HL-60/S4 treated with retinoic acid at 250 ng/mL for 4 days and 3 days (cell line): Measurements from ENCODE around the gene TIAM2.

ENCODE experiments used
- in situ Hi-C: fragments of 300-500 bp; cut with MboI; formaldehyde crosslinking; loops from 2 replicates; pipeline ENCODE4 v1.7.0; 2022; ENCODE audit warnings: low sequenced_read_pairs

TIAM2 gene

DNA sequence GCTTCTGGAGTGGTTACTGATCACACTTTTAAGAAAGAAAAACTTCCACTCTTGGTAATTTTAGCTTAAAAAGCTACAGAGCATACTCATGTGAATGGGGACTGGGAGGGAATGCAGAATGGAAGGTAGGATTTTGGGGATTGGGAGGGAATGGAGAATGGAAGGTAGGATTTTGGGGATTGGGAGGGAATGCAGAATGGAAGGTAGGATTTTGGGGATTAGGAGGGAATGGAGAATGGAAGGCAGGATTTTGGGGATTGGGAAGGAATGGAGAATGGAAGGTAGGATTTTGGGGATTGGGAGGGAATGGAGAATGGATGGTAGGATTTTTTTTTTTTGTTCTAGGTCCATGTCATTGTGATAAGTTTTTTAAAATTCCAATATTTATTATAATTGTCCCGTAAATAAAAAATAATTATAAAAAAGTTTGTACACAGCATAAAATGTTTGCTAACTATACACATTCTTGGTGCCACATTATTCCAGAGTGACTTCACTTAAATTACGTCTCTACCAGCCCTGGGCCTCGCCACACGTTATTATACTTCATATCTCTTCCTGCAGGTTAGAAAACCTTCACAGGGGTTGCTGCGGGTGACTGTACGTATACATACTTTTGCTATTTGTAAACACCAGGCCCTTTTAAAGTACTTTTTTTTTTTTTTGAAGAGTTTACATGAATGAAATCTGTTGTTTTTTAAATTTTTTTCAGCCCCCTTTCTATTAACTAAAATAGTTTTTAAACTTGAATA, 127.3 kb downstream of the TIAM2 start:
- in situ Hi-C loops, result no loop called here

DNA sequence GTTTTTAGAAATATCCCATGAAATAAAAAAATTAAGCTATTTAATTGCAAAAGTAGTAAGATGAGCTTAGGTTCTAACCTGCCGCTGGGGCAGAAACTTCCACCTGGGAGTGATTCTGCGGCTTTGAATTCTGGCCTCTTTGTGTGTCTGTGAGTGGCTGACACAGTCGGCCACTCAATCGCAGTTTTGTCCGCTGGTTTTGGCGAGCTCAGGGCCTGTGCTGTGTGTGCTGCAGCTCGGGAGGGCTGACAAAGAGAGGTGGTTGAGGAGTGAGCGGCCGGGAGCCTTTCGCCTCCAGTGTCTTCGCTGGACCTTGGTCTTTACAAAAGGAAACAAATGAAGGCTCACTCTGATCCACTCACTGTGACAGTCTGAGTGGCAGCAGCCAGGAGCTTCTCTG, 128.4 kb downstream of the TIAM2 start:
- in situ Hi-C loops, result no loop called here

DNA sequence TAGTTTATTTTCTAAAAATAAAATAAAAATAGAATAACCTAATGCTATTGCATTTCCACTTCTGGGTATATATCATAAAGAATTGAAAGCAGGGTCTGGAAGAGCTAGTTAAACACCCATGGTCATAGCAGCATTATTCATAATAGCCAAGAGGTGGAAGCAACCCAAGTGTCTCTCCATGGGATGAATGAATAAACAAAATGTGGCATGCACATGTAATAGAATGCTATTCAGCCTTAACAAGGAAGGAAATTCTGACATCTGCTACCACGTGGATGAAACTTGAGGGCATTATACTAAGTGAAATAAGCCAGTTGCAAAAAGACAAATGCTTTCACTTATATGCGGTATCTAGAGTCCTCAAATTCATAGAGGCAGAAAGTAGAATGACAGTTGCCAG, 130.8 kb downstream of the TIAM2 start:
- in situ Hi-C loops, result no loop called here

DNA sequence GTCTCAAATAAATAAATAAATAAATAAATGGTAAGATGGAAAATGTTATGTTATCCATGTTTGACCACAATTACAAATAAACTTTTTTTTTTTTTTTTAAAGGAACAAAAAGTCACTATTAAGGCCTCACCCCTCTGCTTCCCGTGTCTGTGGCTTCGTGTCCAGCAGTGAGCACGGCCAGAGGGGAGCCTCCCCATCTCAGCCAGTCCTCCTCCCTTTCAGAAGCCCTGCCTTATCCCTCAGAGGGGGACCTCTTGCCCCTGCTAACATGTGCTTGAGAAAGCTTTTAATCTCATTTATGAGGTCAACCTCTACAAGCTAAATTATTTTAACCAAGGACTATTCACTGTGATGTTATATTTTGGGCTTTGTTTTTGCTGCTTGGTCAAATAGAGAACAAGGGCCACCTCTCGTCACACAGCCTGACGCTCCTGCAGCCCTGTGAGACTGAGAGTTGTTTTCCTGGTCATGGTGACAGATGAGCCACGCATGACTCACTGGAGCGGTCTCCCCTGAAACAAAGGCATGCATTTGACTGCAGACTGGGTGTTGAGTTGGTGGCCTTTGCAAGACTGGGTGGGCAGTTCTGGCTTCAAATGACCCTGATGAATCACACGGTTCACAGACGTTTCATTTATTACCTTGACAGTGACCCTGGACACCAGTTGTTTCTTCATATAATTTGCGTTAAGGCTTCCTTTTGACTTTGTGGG, 131.8 kb downstream of the TIAM2 start:
- in situ Hi-C loops, result no loop called here

DNA sequence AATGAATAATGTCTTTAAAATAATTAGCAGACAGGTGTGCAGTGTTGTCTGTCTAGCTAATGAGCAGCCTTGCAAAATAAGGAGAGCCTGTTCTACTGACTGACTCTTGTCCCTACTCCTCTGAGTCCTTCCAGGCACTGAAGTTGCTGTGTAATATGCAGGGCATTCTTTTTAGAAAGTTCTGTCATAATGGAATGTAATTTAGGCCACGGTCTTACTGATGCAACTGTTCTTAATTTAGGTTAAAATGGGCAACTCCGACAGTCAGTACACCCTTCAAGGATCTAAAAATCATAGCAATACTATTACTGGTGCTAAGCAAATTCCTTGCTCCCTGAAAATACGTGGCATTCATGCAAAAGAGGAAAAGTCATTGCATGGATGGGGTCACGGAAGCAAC, 133.9 kb downstream of the TIAM2 start:
- in situ Hi-C loops, result no loop called here

DNA sequence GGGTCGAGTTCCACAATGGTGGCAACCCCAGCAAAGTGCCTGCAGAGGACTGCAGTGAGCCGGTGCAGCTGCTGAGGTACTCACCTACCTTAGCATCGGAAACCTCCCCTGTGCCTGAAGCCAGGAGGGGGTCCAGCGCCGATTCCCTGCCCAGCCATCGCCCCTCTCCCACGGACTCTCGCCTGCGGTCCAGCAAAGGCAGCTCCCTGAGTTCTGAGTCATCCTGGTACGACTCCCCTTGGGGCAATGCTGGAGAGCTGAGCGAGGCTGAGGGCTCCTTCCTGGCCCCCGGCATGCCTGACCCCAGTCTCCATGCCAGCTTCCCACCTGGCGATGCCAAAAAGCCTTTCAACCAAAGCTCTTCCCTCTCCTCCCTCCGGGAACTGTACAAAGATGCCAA, 134.6 kb downstream of the TIAM2 start:
- in situ Hi-C loops, result no loop called here

DNA sequence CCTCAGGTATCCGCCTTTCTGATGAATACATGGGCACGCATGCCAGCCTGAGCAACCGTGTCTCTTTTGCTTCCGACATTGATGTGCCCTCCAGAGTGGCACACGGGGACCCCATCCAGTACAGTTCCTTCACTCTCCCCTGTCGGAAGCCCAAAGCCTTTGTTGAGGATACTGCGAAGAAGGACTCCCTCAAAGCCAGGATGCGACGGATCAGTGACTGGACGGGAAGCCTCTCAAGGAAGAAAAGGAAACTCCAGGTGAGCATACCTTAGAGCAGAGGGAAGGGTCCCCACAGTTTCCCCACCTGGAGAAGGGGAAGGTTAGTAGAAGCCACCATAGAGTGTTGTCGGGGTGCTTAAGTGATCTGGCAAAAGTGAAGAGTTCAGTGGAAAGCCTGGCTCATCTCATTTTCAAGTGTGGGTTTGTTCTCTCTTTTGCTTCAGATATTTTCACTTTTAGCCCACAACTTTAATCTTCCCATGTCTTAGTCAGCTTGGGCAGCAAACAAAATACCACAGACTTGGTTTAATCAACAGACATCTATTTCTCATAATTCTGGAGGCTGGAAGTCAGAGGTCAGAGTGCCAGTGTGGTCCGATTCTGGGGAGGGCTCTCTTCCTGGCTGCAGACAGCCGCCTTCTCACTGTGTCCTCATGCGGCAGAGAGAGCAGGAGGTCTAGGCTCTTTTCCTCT, 135.2 kb downstream of the TIAM2 start:
- in situ Hi-C loops, result no loop called here

DNA sequence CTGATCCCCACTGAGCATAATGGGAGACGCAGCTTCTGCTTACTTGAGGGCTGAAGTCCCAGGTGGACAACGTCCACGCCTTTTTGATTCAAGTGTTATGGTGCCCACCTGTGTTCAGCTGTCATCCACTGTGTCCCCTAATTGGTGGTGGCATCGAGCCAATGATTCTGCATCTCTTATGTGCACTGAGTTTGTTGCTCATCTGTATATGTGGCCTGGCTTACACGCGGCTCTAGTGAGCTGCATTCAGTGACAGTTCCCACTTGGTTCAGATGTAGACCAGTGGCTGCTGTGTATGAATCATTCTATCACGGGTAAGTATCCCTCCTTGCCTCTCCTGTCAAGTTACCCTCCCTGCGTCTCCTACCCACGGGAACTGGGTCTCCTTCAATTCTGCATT, 137.5 kb downstream of the TIAM2 start:
- in situ Hi-C loops, result no loop called here

DNA sequence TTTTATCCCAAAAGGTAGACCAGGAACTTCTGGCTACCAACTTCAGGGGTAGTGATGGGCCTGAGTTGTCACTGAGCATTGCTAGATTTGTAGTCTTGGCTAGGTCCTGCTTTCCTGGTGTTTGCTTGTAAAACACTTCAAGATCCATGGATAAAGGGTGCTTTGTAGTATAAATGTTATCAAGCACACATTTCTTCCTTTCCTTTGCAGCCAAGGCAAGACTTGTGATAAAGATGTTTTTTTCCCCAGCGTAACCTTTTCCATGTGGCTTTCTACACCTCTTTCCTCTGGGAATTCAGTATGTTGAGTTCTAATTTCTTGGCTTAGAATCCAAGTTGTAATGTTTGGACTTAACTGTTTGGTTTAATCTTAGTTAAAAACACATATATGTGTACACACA, 145.9 kb downstream of the TIAM2 start:
- in situ Hi-C loops, result no loop called here

DNA sequence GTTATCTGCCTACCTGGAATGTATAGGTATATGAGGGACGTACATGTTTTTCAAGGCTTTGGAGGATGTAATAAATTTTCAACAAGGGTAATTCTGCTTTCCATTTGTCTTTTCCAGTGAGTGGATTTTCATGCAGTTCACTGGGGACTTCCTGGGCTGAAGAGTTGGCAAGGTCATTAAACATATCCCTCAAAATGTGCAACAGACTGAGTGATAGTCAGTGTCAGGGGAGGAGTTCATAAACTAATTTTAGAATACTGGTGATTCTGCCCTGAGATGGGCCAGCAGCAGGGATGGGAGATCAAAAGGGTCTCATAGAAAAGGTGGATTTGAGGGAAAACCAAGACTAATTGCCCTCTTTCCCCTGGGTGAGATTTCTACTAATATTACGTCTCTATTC, 146.4 kb downstream of the TIAM2 start:
- in situ Hi-C loops, result no loop called here

DNA sequence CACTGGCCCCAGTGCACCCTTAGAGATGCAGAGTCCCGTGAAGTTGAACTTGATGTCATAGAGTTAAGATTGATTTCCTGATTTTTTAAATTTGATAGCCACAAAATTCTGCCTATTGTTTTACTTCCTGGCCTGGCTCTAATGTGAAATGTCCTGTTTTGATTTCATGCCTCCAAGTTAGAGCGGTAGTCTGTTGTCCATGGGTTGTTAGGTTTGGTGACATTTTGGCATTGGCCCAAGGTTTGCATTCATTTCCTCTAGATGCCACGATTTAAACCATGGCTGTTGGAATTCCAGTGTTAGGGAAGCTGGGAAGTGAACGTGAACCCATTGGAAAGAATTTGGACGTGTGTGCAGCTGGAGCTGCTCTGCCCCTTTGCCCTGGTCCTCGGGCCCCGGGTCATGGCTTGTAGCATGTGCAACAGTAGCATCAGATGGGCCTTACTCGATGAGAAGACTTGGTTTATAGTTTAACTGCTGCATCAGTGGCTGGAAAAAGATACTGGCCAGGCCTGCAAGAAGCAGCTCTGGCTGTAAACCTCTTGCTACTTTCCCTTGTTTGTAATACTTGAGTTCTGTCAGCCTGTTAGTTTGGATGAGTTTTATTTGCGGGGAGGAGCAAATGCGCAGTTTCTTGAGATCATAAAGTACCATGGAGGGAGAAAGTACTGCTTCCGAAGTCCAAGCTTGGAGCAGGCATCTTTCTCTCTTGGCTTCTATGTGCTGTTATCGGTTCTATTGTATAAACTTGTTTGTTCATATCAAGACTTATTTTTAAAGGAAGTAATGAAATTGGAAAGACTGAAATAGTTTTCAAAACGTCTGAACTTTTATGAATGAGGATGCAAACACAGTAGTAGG, 147.3 kb downstream of the TIAM2 start:
- in situ Hi-C loops, result no loop called here

DNA sequence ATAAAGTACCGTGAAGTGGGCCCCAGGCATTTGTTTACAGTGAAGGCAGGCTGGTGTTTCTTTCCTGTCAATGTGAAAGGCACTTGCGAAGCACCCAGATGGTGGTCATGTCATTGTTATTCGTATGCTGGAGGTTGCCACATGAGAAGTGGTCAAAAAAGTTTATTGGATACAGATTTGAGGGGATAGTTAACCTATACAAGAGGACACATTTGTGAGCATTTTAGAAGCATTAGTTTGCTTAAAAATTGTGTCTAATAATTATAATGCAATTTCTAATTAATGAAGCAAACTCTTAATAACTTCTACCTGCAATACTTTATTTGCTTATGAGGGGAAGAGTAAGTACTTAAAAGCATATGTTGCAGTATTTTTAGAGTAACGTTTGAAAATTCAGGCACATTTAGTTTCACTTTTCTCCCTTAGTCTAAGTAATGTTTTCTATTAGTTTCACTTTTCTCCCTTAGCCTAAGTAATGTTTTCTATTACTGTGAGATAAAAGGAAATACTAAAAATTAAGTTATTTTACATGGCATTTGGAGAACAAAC, 148.0 kb downstream of the TIAM2 start:
- in situ Hi-C loops, result no loop called here

DNA sequence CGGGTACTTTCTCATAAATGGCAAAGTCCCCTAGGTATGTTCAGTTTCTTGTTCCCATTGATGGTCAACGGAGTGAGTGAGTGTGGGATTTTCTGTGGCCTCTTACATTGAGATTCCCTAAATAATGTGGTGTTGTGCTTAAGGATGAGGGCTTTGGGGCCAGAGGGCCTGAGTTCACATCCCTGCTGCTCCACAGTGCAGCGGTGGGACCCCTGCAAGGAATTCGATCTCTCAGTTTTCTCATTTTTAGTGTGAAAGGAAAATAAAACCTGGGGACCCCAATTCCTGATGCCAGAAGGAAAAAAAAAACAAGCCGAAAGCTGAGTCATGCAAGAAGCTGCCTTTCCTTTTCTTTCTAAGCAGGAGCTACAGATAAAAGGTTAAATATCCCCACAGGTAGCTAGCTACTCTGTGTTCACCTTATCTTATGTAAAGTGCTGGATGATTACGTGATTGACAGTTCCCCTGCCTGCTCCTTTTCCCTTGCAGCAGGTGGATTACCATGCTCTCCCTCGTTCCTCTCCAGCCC, 148.5 kb downstream of the TIAM2 start:
- in situ Hi-C loops, result no loop called here

DNA sequence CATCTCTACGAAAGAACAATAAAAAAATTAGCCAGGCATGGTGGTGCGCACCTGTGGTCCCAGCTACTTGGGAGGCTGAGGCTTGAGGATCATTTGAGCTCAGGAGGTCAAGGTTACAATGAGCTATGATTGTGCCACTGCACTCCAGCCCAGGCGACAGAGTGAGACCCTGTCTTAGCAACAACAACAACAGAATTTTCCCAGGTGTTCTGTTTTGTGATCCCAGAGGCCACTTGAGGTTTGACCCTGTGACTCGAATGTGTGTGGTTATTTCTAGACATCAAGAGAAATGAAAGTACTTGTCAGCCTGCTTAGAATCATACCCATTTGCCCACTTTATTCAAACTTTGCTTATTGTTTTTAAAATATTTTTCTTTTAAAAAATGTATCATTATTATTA, 151.1 kb downstream of the TIAM2 start:
- in situ Hi-C loops, result no loop called here

DNA sequence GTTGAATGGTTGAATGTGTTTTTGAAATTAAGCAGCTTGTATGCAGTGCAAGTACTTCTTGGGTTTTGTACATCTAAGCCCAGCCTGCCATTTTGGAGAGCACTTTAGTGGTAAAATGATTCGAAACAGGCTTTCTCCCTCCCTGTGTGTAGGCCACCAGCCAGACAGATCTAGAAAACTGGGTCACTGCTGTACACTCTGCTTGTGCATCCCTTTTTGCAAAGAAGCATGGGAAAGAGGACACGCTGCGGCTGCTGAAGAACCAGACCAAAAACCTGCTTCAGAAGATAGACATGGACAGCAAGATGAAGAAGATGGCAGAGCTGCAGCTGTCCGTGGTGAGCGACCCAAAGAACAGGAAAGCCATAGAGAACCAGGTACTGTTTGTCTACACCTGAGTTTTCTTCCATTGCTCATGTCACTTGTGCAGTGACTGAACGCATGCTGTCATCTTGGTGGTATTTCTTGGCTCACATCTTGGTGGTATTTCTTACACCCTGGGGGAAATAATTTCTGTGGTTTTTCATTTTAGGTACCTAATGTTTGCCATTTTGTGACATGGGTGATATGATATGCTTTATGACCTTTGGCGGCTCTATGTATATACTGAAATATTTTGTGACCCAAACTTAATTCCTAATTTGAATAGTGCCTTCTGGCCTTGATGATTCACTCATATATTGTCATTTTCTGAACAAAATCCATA, 153.0 kb downstream of the TIAM2 start:
- in situ Hi-C loops, result no loop called here

DNA sequence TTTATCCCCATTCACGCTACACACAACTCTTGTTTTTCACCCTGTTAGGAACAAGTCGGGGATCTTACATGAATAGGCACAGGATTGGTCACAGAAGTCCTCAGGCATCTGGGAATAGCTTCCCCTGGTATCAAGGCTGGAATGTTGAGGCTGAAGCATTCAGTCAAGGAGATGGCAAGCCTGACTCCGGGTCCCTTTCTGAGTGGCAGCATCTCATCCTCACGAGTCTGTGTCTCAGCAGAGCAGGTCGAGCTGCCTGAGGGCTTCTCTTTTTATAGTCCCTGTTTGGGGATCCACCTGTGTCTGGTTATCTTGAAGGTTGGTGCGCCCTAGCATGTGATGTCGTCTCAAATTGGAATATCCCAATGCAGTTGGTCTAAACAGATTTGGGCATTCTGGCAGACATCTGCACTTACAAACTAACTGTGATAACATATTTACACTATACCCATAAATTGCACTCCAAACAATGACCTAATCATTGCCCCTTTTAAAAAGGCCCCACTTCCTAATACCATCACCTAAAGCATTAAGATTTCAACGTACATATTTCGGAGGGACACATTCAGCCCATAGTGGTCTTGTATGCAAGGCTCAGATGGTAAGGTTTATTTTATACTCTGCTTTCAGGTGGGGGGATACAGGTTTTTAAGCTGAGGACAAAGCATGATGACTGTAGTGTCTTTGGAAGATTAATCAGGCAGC, 156.0 kb downstream of the TIAM2 start:
- in situ Hi-C loops, result no loop called here

DNA sequence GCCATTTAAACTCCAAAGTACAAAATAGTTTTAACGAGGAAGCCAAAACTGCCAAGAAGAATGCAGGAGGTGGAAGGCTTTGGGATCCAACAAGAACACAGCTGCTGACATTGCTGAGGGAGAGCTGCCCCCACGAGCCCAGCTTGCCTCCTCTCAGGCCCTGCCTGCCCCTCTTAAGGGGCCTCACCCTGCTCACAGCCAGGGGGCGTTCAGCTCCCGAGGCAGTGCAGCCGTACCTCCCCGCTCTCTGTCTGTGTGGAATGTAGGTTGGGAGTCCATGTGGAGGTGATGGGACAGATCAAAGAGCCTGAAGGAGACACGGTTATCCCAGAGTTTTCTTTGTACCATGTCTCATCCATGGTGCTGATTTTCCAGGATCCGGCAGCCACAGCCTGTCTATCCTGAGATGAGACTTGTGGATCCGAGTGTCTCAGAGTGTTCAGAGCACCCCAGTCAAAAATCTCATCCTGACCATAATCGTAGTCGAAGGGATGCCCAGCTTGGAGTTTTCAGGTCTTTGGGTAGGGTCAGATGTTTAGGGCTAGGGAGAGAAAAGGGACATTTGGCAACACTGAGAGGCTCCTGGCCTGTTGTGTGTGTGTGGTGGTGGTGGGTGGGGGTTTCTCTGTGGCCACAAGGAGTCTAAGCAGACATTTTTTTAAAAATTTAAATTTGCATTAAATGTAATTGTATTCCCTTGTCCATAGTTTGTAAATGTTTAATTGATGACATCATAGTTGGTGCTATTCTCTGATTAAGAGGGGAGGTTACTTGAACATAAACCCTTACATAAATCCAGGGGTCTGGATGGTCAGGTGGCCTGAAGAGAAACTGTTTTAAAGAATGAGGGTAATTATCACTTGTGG, 157.3 kb downstream of the TIAM2 start:
- in situ Hi-C loops, result no loop called here

DNA sequence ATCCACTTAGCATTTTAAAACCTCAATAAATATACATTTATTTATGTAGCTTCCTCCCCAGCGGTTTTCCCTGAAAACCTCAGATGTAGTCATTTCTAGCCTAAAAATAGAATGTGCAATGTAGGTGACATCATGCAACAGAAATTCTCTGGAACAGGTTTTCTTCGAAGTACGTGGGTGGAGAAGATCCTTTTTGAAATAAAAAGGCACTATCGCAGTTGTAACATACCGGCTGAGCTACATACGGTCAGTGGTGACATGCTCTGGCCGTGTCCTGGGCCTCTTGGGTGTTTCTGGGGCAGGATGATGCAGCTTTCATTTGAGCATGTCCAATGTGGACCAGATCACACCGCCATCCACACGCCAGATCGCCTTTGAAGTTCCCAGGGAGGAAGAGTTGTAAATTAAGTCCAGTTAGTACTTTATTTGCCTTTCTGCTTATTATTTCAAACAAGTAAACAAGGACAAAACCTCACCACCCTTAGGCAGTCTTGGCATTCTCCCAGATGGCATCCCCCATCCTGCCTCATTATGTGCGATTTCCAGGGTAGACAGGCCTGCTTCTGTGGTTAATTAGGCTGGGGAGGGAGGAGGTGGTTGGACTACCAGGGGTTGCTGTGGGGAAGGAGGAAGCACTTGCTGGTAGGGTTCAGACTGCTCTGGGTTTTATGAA, 159.2 kb downstream of the TIAM2 start:
- in situ Hi-C loops, result no loop called here
